Kidney epithelial cell (primary cell): Measurements from ENCODE around the gene GPR135. TPM values are rescaled to one million over a fixed set of nuclear protein-coding genes. Genes with fewer than 3 reads are reported as not detected.

Source experiments
- DNase-seq: peaks from one replicate; pipeline ENCODE4 v3.0.0-alpha.2; 2010; ENCODE audit warnings: low read depth
- H3K27me3 ChIP-seq: 2 replicates; pipeline ENCODE4 v1.6.0; 2011; ENCODE audit warnings: low read length; ENCODE audit not compliant: control insufficient read depth, insufficient read depth
- H3K36me3 ChIP-seq: 2 replicates; pipeline ENCODE4 v1.5.1; 2011; ENCODE audit warnings: low read length; ENCODE audit not compliant: control insufficient read depth, insufficient read depth
- H3K4me3 ChIP-seq: 2 replicates; pipeline ENCODE4 v1.5.1; 2011; ENCODE audit warnings: low read depth, mild to moderate bottlenecking, control low read depth, low read length
- total RNA-seq: library from RNA; depleted of rRNA; stranded (reverse); fragments of >200 nt; gene quantifications from 2 replicates; pipeline ENCODE4 v1.2.3, GENCODE V29; 2015
- TF ChIP-seq, protein P1 (sequence below): IDR thresholded peaks from 2 replicates; pipeline ENCODE4 v1.5.1; 2011; ENCODE audit warnings: mild to moderate bottlenecking, moderate library complexity, low read length, control low read depth, inconsistent platforms; ENCODE audit not compliant: insufficient read depth, poor library complexity, severe bottlenecking

Gene GPR135
- total RNA-seq, 1 donor from 2014 or later = 0.71 TPM

DNA sequence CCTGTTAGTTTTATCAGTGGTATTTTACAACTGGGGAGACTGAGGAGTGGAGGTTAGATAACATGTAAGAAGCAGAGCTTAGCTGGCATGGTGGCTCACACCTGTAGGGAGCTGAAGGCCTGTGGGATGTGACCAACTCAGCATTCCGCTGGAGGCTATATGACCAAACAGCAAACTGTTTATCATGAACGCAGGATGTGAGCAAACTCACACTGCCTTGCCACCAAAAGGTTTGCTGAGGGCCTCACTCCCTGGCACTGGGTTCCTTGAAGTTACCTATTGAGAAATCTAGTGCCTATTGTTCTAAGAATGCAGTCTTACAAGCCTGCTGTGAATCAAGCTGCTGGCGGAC, 42.5 kb upstream of the GPR135 start:
- Histone ChIP-seq H3K27me3 (no peaks in the 10 kb centered on the region), H3K4me3 (no peak overlapping the region), H3K36me3 (no peaks in the 10 kb centered on the region)
- TF ChIP-seq, protein P1, sequence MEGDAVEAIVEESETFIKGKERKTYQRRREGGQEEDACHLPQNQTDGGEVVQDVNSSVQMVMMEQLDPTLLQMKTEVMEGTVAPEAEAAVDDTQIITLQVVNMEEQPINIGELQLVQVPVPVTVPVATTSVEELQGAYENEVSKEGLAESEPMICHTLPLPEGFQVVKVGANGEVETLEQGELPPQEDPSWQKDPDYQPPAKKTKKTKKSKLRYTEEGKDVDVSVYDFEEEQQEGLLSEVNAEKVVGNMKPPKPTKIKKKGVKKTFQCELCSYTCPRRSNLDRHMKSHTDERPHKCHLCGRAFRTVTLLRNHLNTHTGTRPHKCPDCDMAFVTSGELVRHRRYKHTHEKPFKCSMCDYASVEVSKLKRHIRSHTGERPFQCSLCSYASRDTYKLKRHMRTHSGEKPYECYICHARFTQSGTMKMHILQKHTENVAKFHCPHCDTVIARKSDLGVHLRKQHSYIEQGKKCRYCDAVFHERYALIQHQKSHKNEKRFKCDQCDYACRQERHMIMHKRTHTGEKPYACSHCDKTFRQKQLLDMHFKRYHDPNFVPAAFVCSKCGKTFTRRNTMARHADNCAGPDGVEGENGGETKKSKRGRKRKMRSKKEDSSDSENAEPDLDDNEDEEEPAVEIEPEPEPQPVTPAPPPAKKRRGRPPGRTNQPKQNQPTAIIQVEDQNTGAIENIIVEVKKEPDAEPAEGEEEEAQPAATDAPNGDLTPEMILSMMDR = no peak
- DNase-seq = no peak

- no peak for DNase-seq
- TF ChIP-seq, protein P1 = peak; percentile 92
These were observed 42.0 kb upstream of the GPR135 start for GRCh38 chr14:59507063-59507751.

GRCh38 chr14:59503256-59503655, 38.1 kb upstream of the GPR135 start:
- no peak for DNase-seq
- no peaks in the 10 kb centered on the region for H3K36me3 ChIP-seq
- TF ChIP-seq, protein P1 = no peak
- H3K27me3 ChIP-seq = no peaks in the 10 kb centered on the region
- H3K4me3 ChIP-seq = no peak overlapping the region

More at GRCh38 chr14:59507063-59507751, 42.0 kb upstream of the GPR135 start:
- Histone ChIP-seq H3K36me3 (no peaks in the 10 kb centered on the region), H3K27me3 (no peaks in the 10 kb centered on the region), H3K4me3 (no peak overlapping the region)

GRCh38 chr14:59500732-59501131, 35.6 kb upstream of the GPR135 start:
- Histone ChIP-seq H3K27me3 (no peaks in the 10 kb centered on the region), H3K36me3 (peaks cover 3% of the 10 kb centered on the region), H3K4me3 (no peak overlapping the region)
- TF ChIP-seq, protein P1 = no peak
- no peak for DNase-seq

DNA sequence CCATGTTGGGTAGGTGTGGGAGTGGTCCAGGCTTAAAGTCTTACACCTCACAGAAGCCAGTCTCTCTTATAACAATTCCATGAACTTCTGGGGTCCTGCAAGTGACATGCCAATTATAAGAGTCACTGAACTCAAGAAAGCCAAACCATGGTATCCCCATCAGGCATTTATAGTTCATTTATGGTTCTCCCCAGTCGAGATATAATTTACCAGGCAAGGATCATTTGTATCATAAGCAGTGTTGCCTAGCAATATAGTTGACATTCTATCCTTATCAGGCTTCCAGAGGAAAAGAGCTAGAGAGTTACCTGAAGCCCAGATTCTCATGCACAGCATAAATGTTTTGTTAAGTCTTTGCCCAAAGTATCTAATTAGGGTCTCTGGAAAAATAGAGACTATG, 27.2 kb upstream of the GPR135 start:
- H3K36me3 ChIP-seq = peaks cover 1% of the 10 kb centered on the region

More for the DNA sequence above, 27.2 kb upstream of the GPR135 start:
- TF ChIP-seq, protein P1 = no peak
- H3K27me3 ChIP-seq = no peaks in the 10 kb centered on the region
- H3K4me3 ChIP-seq = no peak overlapping the region
- DNase-seq = no peak
